Mesenchymal stem cell (in vitro differentiated cells and primary cell): ENCODE data around the gene PLGRKT.
A peak's percentile ranks its signal among the peaks of the same experiment; 100 is the strongest.
"Not testable (repeated sequence)": the region's sequence is repeated elsewhere in the genome, so short reads cannot be mapped to it uniquely, and the experiment has no call there.

Experiments
- DNase-seq: peaks from one replicate; pipeline ENCODE4 v3.0.0-alpha.2; 2013
- H2AFZ ChIP-seq: one replicate; pipeline ENCODE4 v1.6.1; 2013; ENCODE audit warnings: low read depth, mild to moderate bottlenecking, control low read depth, inconsistent platforms, low read length, moderate library complexity
- H2AK5ac ChIP-seq: 2 replicates; pipeline ENCODE4 v1.6.1; 2013; ENCODE audit warnings: low read length, moderate library complexity, mild to moderate bottlenecking, inconsistent platforms; ENCODE audit not compliant: severe bottlenecking
- H2BK120ac ChIP-seq: one replicate; pipeline ENCODE4 v1.6.1; 2013; ENCODE audit warnings: low read depth, mild to moderate bottlenecking, inconsistent platforms, low read length, moderate library complexity
- H2BK12ac ChIP-seq, 2 experiments: one replicate each; pipeline ENCODE4 v1.6.1; 2013; ENCODE audit warnings: inconsistent platforms in 2 of 2, low read length in 2 of 2, mild to moderate bottlenecking in 2 of 2, moderate library complexity in 2 of 2, control low read depth in 1 of 2
- H2BK15ac ChIP-seq: one replicate; pipeline ENCODE4 v1.6.1; 2013; ENCODE audit warnings: mild to moderate bottlenecking, low read depth, inconsistent platforms; ENCODE audit not compliant: poor library complexity, severe bottlenecking
- H2BK5ac ChIP-seq: 2 replicates; pipeline ENCODE4 v1.6.1; 2013; ENCODE audit warnings: low read depth, mild to moderate bottlenecking, low read length, control low read depth, inconsistent platforms; ENCODE audit not compliant: poor library complexity, severe bottlenecking
- H3K14ac ChIP-seq, 2 experiments: one replicate each; pipeline ENCODE4 v1.6.1; 2013; ENCODE audit warnings: inconsistent platforms in 2 of 2, low read length in 2 of 2, control low read depth in 1 of 2, mild to moderate bottlenecking in 1 of 2, moderate library complexity in 1 of 2
- H3K18ac ChIP-seq, 2 experiments: one replicate each; pipeline ENCODE4 v1.6.1; 2013; ENCODE audit warnings: inconsistent platforms in 2 of 2, low read length in 2 of 2, control low read depth in 1 of 2, low read depth in 1 of 2, mild to moderate bottlenecking in 1 of 2
- H3K23ac ChIP-seq, 2 experiments: one replicate each; pipeline ENCODE4 v1.6.1; 2013; ENCODE audit warnings: inconsistent platforms in 2 of 2, low read length in 2 of 2, mild to moderate bottlenecking in 2 of 2, moderate library complexity in 2 of 2, control low read depth in 1 of 2
- H3K27ac ChIP-seq: 2 replicates; pipeline ENCODE4 v1.5.1; 2013; ENCODE audit warnings: mild to moderate bottlenecking, moderate library complexity, low read length, control low read depth, inconsistent platforms; ENCODE audit not compliant: poor library complexity, severe bottlenecking
- H3K27me3 ChIP-seq, 2 experiments: 2 replicates each; pipeline versions ENCODE4 v1.6.1 to v1.7.0; 2013; ENCODE audit warnings: low read length in 2 of 2, mild to moderate bottlenecking in 2 of 2, moderate library complexity in 2 of 2, control low read depth in 1 of 2, inconsistent platforms in 1 of 2; ENCODE audit not compliant: control insufficient read depth in 1 of 2, insufficient read depth in 1 of 2
- H3K36me3 ChIP-seq, 2 experiments: 2 replicates each; pipeline versions ENCODE4 v1.6.1 to v1.7.0; 2013; ENCODE audit warnings: low read length in 2 of 2, control low read depth in 1 of 2, inconsistent platforms in 1 of 2, low read depth in 1 of 2, mild to moderate bottlenecking in 1 of 2; ENCODE audit not compliant: insufficient read depth in 2 of 2, control insufficient read depth in 1 of 2
- H3K4ac ChIP-seq, 2 experiments: one replicate each; pipeline ENCODE4 v1.6.1; 2013; ENCODE audit warnings: inconsistent platforms in 2 of 2, low read length in 2 of 2, mild to moderate bottlenecking in 2 of 2, moderate library complexity in 2 of 2, control low read depth in 1 of 2, low read depth in 1 of 2
- H3K4me1 ChIP-seq: 2 replicates; pipeline ENCODE4 v1.6.1; 2013; ENCODE audit warnings: low read depth, low read length, control low read depth; ENCODE audit not compliant: control insufficient read depth, insufficient read depth
- H3K4me2 ChIP-seq: 2 replicates; pipeline ENCODE4 v1.6.1; 2013; ENCODE audit warnings: low read length, mild to moderate bottlenecking, inconsistent platforms; ENCODE audit not compliant: poor library complexity, severe bottlenecking
- H3K4me3 ChIP-seq, 2 experiments: 2 replicates each; pipeline versions ENCODE4 v1.5.1 to v1.7.0; 2013; ENCODE audit warnings: low read length in 2 of 2, mild to moderate bottlenecking in 2 of 2, control low read depth in 1 of 2, low read depth in 1 of 2; ENCODE audit not compliant: insufficient read depth in 1 of 2
- H3K79me1 ChIP-seq: replicated peaks from 2 replicates; pipeline ENCODE4 v1.6.1; 2013; ENCODE audit warnings: mild to moderate bottlenecking, control low read depth, low read length, inconsistent platforms; ENCODE audit not compliant: poor library complexity, severe bottlenecking
- H3K9ac ChIP-seq: 2 replicates; pipeline ENCODE4 v1.7.0; 2013; ENCODE audit warnings: mild to moderate bottlenecking, low read length, moderate library complexity
- H3K9me3 ChIP-seq: 2 replicates; pipeline ENCODE4 v1.7.0; 2013; ENCODE audit warnings: mild to moderate bottlenecking, low read length; ENCODE audit not compliant: control insufficient read depth
- H4K8ac ChIP-seq: one replicate; pipeline ENCODE4 v1.6.1; 2013; ENCODE audit warnings: inconsistent platforms, mild to moderate bottlenecking, low read length, moderate library complexity
- H4K91ac ChIP-seq: one replicate; pipeline ENCODE4 v1.6.1; 2013; ENCODE audit warnings: mild to moderate bottlenecking, low read length, inconsistent platforms
- WGBS: methylation state at CpG from one replicate; pipeline ENCODE4 v1.1.7; 2013; ENCODE audit warnings: mixed read lengths; 5-methylcytosine and 5-hydroxymethylcytosine counted together

The PLGRKT gene

GRCh38 chr9:5352637-5353248 is 85.0 kb downstream of the PLGRKT start:
- Histone ChIP-seq H2BK120ac (no peak overlapping the region), H3K4me3 (no peak overlapping the region), H2BK15ac (no peak overlapping the region), H4K91ac (no peak overlapping the region), H3K23ac (no peak overlapping the region), H2AK5ac (no peak overlapping the region), H3K79me1 (no peaks in the 10 kb centered on the region), H3K27me3 (no peaks in the 10 kb centered on the region), H2AFZ (no peak overlapping the region), H3K36me3 (peaks cover 0 to 6% of the 10 kb centered on the region in 2 experiments), H3K18ac (no peak overlapping the region), H4K8ac (no peak overlapping the region), H3K4me2 (no peak overlapping the region), H3K14ac (no peak overlapping the region), H3K9me3 (peaks cover 28% of the 10 kb centered on the region), H2BK5ac (no peak overlapping the region), H3K27ac (no peak overlapping the region), H3K4ac (no peak overlapping the region), H3K4me1 (no peaks in the 10 kb centered on the region), H2BK12ac (no peak overlapping the region), H3K9ac (no peak overlapping the region)
- WGBS, result no CpG with 5 or more reads among the region's 1 CpG
- DNase-seq, result no peak

- not testable (repeated sequence) for H2BK15ac ChIP-seq, H3K14ac ChIP-seq, H3K4ac ChIP-seq, H3K27ac ChIP-seq, H4K91ac ChIP-seq, DNase-seq, H2BK5ac ChIP-seq, H2AK5ac ChIP-seq, H3K4me1 ChIP-seq, H3K27me3 ChIP-seq, H2BK120ac ChIP-seq, H3K18ac ChIP-seq, H3K79me1 ChIP-seq, H2BK12ac ChIP-seq, H3K4me3 ChIP-seq, H3K9me3 ChIP-seq, H3K9ac ChIP-seq, H3K23ac ChIP-seq, H3K4me2 ChIP-seq, H3K36me3 ChIP-seq
- 12% methylated on average over 14 of the region's 50 CpGs for WGBS
- Histone ChIP-seq H4K8ac (peak within 1 kb of the TSS; percentile 28), H2AFZ (peak within 1 kb of the TSS; percentile 61)
Observed at GRCh38 chr9:5338992-5339981, 98.4 kb downstream of the PLGRKT start, which contains the start of gene RLN1. TSS of gene RLN1 (minus strand) at chr9:5339876. CDS start at chr9:5339746, 130 bp downstream.

- Histone ChIP-seq H3K9ac (no peak overlapping the region), H3K4ac (no peak overlapping the region), H3K18ac (no peak overlapping the region), H2AFZ (no peak overlapping the region), H3K36me3 (no peaks in the 10 kb centered on the region), H2BK12ac (no peak overlapping the region), H2BK15ac (no peak overlapping the region), H2BK120ac (no peak overlapping the region), H3K23ac (no peak overlapping the region), H3K27me3 (no peaks in the 10 kb centered on the region), H3K4me1 (peaks cover 2% of the 10 kb centered on the region), H3K9me3 (no peaks in the 10 kb centered on the region), H2BK5ac (no peak overlapping the region), H4K8ac (no peak overlapping the region), H3K14ac (no peak overlapping the region), H3K4me2 (no peak overlapping the region), H3K79me1 (no peaks in the 10 kb centered on the region), H2AK5ac (no peak overlapping the region), H3K4me3 (no peak overlapping the region), H4K91ac (no peak overlapping the region), H3K27ac (no peak overlapping the region)
- WGBS, result 83% methylated on average over 4 of the region's 4 CpGs
- DNase-seq, result no peak
Observed at GRCh38 chr9:5336688-5337087, 101.0 kb downstream of the PLGRKT start.

GRCh38 chr9:5331276-5331675 is 106.4 kb downstream of the PLGRKT start:
- not testable (repeated sequence) for H2BK120ac ChIP-seq, H3K4me3 ChIP-seq, DNase-seq, H3K4ac ChIP-seq, H4K8ac ChIP-seq, H2BK15ac ChIP-seq, H4K91ac ChIP-seq, H2AFZ ChIP-seq, H2AK5ac ChIP-seq, H3K79me1 ChIP-seq, H3K18ac ChIP-seq, H3K27ac ChIP-seq, H3K4me2 ChIP-seq, H2BK5ac ChIP-seq, H3K9ac ChIP-seq, H3K4me1 ChIP-seq, H3K36me3 ChIP-seq, H3K14ac ChIP-seq, H3K27me3 ChIP-seq, H3K23ac ChIP-seq, H3K9me3 ChIP-seq, H2BK12ac ChIP-seq
- 89% methylated on average over 3 of the region's 3 CpGs for WGBS
